ENCODE measurements around the gene NFKB2.

The NFKB2 gene

GRCh38 chr10:102395400-102396316 lies at the start of gene NFKB2:
NFKB2 (plus strand) TSS chr10:102395705; CDS start chr10:102395960, 255 bp downstream.
- peak; percentile 5 for DNase-seq

DNA sequence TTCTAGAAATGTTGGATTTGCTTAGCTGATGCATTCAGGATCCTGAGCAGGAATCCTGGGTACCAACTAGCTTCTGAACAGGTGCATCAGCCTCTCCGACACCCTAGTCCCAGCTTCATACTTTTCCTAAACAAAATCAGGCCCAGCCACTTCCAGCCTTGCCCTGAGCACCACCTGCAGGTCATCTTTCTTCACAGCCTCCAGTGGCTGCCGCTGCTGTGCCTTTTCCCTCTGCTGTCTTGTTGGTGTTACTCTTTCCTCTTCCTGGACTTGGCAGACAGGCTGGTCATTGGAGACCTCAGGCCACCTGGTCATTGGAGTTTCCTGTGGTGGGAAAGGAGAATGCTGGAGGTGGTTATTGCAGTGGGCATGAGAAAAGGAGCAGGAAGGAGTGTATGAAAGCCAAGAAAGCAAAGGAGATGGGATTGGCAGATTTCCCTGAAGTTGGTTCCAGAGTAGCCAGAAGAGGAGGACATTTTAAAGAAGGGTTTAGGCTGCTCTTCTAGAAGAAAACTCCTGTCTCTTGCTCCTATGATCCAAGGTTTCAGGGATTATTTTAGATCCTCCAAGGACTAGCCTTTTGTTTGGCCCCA lies 48.2 kb upstream of the NFKB2 start:
- no peak for DNase-seq

DNA sequence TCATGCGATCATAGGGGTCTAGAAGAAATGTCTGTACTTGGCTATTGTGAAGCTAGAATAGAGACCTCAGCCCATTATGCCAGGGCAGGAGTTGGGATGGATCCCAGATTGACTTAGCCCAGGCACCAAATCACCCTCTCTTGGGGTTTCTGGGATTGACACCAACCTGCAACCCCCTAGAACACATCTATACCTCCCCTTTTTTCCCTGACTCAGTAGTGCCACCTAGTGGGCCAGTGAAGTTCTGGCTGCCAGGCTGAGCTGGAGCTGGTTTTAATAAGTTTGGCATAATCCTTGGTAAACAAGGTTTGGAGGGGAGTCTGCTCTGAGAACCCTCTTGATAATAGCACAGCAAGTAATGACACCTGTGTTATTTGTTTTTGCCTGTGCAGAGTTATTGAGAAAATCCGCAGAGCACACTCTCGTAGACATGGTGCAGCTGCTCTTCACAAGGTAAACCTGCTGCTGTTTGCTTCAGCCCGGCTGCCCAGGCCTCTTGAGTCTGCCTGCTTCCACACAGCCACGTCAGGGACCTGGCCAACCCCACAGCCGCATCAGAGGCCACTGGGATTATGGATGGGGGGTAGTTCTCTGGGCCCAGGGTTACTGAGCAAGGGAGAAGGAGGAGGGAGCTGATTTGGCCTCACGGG lies 43.3 kb upstream of the NFKB2 start:
- DNase-seq = peak; percentile 39

DNA sequence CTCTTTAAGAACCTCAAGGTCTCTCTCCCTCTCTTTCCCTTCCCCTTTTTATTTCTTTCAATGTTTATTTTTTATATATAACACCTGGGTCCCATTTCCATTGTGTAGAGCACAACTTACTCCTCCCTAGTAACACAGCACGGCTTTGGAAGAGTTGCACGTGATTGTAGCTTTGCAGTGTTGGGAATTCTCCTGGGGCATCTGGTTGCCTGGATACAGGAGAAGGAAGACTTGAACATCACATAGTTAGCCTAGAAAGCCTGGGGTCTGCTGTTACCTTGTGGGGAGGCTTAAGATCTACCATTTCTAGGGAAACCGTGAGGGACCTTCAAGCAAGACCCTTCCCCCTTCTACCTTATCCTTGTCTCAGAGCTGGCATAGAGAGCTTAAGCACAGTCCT lies 41.1 kb upstream of the NFKB2 start:
- DNase-seq = no peak

DNA sequence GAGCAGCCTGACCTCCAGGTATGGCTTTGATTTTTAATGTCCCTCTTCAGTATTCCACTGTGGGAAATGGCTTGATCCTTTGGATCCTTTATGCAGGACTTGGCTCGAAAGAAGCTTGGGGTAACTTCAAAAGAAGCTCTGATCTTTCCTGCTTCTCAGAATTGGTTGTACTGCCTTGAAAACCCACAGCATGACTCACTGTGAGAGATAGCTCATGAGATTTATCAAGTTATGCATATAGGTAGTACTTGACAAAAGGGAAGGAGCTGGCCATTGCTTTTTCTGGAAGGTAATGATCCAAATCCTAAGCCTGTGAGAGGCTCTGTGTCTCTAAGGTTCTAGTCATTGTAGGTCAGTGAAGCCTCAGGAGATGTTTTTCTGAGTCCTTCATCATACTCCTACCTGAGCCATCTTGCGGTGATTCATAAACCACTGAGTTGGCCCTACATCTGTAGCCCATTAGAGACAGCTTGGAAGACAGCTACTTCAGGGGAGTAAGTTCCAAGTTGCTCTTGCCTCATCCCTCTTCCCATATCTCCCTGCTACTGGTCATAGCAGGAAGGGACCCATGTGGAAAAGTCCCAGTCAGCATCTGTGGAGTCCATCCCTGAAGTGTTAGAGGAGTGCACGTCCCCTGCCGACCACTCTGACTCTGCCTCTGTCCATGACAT lies 36.7 kb upstream of the NFKB2 start:
- DNase-seq = no peak

GRCh38 chr10:102367441-102367840 lies 28.1 kb upstream of the NFKB2 start:
- no peak for DNase-seq

- DNase-seq = no peak
Observed at GRCh38 chr10:102368077-102368476, 27.4 kb upstream of the NFKB2 start.

DNA sequence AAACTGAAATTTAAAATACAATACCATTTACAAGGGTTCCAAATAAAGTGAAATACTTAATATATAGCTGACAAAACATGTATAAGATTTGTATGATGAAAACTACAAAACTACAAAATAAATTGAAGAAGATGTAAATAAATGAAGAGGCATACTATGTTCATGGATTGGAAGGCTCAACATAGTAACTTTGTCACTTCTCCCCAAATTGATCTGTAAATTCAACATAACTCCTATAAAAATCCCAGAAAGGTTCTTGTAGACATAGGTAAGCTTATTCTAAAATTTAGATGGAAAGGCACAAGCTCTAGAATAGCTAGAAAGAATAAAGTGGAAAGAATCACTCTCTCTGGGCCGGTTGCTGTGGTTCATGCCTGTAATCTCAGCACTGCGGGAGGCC lies 24.2 kb upstream of the NFKB2 start:
- no peak for DNase-seq

GRCh38 chr10:102375250-102375649 lies 20.3 kb upstream of the NFKB2 start:
- DNase-seq = no peak

GRCh38 chr10:102375867-102376266 lies 19.6 kb upstream of the NFKB2 start:
- DNase-seq = no peak

GRCh38 chr10:102376901-102377300 lies 18.6 kb upstream of the NFKB2 start:
- DNase-seq = no peak

DNA sequence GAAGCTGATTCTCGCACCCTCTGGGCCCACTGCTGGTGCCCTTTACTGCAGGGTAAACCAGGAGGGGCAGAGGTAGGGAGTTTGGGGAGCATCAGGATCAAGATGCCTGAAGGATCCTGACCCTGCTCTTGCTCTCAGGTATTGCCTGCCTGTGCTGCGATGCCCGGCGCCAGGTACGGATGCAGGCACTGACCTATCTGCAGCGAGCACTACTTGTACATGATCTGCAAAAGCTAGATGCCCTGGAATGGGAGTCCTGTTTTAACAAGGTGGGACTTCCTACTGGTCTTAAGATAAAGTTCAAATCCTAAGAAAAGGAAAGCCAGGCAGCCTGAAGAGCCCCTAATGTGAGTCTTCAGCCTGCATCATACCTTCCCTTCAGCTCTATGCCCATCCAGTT lies 16.1 kb upstream of the NFKB2 start:
- no peak for DNase-seq

DNA sequence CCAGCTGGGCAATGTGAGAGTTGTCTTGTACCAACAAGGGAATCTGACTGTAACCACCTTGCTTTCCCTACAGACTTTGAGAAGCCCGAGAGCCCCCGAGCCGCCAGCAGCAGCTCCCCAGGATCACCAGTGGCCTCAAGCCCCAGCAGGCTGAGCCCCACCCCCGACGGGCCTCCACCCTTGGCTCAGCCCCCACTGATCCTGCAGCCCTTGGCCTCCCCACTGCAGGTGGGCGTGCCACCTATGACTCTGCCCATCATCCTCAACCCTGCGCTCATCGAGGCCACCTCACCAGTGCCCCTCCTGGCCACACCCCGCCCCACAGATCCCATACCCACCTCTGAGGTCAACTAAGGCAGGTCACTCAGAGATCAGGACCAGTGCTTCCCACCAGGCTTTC lies 13.5 kb upstream of the NFKB2 start:
- DNase-seq = no peak

- DNase-seq = no peak
Observed at GRCh38 chr10:102382871-102383270, 12.6 kb upstream of the NFKB2 start.

GRCh38 chr10:102384053-102384452 lies 11.5 kb upstream of the NFKB2 start:
- no peak for DNase-seq

DNA sequence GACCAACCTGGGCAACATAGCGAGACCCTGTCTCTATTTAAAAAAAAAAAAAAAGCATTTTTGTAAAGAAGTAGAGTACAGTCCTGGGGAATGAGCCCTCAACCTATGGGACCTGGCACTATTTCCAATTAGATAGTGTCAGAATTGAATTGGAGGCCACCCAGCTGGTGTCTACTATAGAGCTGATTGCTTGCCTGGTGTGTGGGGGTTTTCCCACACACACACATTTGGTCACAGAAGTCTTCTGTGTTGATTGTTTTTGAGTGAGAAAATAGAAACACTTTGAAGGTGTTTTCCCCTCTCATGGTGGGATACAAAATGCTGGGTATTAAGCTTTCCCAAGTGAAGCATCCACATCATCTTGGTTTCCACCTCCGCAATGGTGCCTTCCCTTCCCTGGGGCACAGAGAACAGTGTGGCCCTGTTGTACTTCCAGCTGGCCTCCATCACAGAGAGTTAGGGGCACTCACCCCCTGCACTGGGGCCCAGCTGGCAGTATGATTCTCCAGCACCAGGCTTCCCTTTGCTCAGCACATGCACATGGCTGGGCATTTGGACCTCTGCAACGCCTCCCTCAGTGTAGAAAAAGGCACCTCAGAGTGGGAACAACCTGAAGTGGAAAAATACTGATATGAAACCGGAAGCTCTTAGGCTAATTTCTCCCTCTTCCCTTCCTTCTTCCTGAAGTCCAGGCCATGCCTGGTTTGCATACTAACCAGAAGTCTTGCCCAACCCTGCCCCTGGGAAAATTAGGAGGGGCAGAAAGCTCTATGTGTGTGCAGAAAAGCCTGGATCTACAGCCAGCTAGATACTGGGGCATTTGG lies 10.7 kb upstream of the NFKB2 start:
- DNase-seq = no peak

DNA sequence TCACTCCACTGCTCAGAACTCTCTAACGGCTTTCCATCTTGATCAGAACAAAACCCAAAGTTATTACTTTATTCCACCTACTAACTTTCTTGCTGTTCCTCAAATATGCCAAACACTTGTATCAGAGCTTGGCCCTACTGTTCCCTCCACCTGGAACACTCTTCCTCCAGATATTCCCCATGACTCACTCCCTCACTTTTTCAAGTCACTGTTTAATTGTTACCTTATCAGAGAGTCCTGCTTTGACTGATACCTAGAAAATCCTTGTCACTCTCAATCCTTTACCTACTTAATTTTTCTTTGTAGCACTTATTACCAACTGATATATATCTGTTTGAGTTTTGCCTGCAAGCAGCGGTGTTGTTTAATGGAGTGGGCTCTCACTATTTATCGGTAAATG lies 5.6 kb upstream of the NFKB2 start:
- no peak for DNase-seq

- DNase-seq = no peak
Observed at GRCh38 chr10:102392306-102392705, 3.2 kb upstream of the NFKB2 start.

DNA sequence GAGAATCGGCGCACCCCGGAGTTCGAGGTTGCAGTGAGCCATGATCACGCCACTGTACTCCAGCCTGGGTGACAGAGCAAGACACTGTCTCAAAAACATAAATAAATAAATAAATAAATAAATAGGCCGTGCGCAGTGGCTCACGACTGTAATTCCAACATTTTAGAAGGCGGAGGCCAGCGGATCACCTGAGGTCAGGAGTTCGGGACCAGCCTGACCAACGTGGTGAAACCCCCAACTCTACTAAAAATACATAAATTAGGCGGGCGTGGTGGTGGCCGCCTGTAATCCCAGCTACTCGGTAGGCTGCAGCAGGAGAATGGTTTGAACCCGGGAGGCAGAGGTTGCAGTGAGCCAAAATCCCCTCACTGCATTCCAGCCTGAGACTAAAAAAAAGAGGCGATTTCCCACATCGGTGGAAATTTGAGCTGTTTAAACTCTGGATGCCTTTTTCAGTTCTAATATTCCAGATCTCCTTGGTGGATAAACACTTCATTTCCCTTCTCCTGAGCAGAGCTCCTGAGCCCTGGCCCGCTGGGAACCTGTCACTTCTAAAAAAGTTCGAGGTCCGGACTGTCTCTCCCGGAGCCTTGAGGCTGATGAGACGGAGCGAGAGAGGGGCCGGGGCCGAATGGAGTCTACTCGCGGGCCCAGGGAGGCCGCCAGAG lies 2.0 kb upstream of the NFKB2 start:
- DNase-seq = no peak

DNA sequence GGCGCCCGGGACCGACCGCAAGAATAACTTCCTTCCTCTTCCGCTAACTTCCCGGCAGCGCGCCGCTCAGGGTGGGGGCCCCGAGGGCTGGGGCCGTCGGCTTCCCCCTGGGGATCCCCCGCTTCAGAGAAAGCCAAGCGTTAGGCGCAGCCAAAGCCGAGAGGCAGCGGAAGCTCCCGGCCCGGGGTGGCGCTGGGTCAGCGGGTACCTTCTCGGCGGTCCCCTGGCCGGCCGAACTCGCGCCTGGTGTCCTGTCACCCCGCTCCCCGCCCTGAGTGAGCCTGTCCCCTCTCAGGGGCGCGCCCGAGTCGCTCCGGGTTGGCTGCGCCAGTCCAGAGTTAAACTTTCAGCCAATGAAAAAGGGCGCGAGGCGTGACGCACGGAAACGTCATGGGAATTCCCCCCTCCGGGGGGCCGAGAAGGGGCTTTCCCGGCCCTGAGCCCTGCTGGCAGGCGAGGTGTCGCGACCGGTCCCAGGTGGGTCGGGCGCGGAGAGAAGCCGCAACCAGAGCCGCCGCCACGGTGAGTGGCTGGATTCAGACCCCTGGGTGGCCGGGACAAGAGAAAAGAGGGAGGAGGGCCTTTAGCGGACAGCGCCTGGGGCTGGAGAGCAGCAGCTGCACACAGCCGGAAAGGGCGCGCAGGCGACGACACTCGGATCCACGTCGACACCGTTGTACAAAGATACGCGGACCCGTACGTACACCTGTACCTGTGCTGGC lies 1.3 kb upstream of the NFKB2 start:
- DNase-seq = peak; percentile 8

DNA sequence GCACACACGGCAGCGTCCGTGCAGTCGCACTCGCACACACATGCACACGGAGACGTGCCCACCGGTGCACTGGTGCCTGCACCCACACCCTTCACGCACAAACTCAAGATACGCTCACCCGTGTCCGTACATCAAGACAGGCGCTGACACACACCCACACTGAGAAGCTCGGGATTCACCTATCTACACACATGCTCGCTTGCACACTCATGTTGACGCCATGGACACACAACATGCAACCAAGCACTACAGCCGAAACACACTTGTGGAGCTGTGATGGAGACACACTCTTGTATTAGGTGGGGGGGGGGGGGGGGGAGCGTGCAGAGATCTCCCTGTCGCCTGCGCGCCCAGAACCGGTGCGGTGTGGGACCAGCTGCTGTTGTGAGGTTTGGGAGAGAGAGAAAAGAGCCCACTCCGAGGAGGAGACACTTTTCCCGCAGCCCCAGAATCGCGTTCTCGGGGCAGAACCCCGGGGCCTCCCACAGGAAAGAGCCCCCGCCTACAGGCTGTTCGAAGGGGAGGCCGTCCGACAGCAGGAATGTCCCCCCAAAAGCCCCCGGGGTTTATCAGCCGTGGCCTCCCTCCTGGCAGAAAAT lies 605 bp upstream of the NFKB2 start:
- no peak for DNase-seq
